ENCODE results near the gene MARVELD1.
"Not testable (repeated sequence)": the region's sequence is repeated elsewhere in the genome, so short reads cannot be mapped to it uniquely, and the experiment has no call there.

MARVELD1 gene

DNA sequence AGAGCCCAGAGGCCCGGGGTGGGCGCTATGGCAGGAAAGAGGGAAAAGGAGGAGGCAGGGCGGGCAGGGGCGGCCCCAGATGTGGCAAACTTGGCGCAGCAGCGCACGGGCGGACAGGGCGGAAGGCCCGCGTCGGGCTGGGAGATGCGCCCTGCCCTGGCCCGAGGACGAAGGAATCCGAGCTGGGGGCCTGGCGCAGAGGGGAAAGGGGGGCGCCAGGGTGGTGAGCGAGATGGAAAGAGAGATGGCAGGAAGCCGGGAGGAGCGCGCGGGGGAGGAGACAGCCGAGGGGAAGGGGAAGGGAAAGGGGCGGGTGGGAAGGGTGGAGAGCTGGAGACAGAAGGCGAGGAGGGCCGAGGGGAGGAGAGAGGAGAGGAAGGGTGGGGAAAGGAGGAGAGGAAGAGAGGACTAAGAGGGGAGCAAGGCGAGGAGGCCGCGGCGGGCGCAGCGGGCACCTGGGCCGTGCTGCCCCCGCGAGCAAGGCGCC is at the start of gene MARVELD1:
TSS of gene MARVELD1 (plus strand) at position 392 of the 487 bp plus-strand sequence. CDS start 147 bp downstream, outside the sequence.
- DNase-seq, result no peak

DNA sequence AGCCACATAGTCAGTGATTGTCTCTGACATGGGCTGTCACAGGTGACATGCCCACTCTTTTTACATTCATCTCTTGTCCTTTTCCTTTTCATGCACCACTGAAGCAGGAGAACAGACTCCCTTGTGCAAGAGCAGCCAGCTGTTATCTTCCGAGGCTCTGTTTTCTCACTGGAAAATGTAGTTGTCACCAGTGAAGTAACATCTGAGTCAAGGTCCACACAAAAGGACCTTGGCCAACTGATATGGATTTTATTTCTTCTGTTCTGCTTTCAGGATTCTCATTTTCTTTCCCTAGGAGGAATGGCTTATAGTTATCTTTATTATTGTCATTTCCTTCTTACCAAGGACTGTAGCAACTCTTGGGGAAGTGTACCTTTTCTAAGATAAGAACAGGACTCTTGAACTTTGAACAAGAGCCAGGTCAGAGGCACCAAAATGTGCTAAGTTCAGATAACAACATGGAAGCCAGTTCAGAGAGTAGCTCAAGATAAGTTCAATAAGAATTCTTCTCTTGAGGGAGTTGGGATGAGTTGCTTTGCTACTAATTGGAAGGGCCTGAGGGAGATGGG is 49.2 kb upstream of the MARVELD1 start:
- DNase-seq, result no peak

DNA sequence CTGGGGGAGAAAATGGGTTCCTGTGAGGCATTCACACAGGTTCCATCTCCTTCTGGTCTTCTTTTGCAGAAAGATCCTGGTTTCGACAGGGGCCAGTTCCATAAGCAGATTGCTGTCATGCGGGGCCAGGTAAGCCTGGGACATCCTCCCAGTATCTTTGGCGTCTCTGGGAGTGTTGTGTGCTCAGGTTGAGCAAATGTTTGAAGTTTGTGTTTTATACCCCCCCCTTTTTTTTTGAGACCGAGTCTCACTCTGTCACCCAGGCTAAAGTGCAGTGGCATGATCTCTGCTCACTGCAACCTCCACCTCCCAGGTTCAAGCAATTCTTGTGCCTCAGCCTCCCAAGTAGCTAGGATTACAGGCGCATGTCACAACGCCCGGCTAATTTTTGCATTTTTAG is 46.5 kb upstream of the MARVELD1 start:
- DNase-seq, result no peak

DNA sequence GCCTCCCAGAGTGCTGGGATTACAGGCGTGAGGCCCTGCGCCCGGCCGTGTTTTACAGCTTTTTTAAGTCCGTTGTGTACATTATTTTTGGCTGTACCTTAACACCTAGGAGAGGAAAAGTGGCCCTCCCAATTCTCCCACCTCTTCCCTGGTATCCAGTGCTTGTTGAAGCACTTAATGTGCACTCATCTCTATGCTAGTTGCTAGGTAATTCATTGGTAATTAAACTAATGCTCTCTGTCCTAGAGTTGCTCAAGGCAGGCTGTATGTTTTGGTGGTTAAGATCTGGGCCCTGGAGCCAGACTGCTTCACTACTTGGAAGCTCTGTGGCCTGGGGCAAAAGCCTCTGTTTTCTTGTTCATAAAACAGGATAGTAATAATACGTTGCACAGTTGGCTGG is 46.1 kb upstream of the MARVELD1 start:
- DNase-seq, result no peak

DNA sequence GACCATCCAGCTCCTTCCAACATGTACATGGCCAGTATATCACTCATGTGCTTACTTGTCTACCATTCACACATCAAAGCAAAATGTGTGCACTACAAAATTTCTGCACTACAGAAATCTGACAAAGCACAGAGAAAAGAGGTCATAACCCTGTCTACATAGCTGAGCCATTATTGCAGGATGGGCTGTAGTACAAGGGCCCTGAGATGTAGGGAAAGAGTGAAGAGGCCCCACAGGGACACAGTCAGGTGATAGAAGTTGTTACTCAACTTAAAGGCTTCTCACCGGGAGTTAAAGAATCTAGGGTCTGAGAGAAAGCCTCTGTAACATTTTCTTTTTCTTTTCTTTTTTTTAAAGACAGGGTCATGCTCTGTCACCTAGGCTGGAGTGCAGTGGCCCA is 44.0 kb upstream of the MARVELD1 start:
- DNase-seq, result no peak

DNA sequence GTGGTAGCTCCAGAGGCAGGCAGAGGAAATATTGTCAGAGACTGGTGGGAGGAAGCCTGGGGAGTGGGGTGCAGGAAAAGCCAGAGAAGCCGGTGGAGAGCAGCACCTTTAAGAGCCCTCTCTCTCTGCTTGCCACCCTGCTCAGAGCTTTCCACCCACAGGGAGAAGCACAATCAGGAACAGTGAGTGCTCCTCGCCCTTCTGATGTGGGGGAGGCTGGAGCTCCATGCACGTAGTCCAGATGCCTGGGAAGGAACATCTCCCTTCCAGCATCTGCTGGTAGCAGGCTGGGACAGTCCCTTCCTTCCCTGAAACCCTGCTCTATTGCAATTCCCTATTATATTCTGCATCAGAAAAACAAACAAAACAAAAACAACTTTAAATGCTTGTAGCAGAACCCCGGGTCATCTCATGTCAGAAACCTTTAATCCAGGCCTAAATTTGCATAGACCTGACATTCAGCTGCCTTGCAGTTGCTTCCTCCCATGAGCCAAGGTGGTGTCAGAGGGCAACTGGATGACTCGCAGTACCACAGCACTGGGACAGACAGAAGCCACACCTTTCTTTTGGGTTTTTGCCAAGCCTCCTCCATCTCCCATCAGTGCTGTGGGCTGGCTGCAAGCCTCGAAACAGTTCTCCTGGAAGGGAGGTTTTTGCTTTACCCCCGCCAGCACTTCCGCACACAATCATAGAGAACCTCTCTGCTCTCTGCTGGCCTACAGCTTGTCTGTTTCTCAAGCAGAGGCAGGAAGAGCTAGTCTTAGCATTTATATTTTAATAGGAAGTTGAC is 39.6 kb upstream of the MARVELD1 start:
- DNase-seq, result no peak

DNA sequence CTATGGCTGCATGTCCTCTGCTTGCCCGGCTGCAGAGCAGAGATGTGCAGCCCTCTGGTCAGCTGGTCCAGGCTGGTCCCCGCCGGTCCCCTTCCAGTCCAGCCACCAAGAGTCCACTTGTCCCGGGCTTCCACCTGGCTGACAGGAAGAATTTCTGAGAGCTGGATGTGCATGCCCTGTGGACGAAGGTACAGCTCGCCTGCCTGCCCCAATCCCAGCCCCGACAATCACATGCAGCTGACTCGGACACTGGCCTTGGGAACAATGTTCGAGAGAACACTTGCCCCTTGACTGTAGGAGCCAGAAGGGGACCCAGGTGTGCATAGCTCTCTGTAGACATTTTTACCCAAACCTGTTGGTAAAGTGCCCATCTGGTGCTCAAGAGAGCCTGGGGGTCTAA is 38.3 kb upstream of the MARVELD1 start:
- DNase-seq, result no peak

DNA sequence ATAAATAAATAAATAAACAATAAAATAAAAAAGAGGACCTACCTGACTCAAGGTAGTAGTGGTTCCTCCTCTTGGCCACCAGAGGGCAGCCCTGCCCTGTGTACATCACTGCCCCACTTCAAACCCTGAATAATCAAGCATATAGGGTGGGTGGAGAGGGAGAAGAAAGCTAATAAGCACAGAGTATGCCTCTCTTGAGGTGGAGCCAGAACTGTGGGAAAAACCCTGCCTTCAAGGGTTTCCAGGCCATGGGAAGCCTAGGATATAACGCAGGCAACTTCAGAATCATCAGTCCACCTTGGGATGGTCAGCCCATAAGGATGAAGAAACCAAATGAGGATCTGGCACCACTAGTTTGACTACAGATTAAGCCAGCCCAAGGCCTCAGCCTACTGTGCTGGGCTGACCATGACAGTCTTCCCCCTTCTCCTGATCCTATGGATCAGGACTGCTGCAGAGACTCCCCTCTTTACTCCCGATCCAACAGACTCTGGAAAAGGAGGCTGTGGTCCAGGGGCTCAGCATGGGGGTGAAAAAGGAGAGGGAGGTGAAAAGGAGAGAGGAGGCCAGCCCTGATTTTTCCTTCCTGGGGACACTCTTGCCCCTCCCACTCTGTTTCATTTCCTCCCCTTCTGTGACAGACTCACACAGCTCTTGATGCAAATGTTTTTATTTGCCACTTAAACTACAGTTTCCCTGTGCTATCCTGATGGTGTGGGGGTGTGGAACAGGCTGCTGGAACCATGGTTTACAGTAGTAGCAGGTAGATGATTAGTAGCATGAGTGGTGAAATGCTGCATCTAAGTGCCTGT is 36.6 kb upstream of the MARVELD1 start:
- peak; percentile 25 for DNase-seq

DNA sequence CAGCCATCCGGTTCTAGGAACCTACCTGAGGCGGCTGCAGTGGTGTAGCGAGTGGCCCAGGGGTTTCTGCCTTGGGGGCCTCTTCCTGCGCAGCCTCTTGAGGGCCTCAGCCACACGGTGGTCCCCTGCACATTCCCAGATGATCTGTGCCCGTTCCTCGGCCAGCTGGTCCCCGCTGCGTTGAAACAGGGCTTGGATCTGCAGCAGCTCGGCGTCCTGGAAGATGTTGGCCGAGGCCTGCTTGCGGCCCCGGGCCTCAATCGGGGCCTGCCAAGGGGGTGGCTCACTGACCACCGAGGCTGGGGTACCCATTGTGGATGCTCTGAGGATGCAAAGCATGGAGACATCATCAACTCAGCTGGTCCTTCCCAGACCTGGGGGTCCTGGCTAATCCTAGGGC is 33.9 kb upstream of the MARVELD1 start:
- DNase-seq, result no peak

DNA sequence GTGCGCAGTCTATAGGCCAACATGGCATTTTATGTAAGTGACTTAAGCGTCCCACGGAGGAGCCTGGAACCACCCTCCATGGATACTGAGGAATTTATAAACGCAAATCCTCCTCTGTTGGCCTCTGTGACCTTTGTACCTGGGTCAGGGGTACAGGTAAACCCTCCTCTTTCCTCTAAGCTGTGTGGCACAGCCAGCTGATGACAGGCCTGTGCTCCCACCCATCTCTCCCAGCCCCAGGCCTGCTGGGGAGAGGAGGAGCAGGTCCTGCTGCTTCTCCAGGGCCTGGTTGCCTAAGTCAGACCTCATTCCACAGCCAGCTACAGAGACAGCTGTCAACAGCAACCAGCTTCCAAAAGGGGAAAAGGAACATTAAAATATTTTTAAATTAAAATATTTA is 31.5 kb upstream of the MARVELD1 start:
- DNase-seq, result no peak

DNA sequence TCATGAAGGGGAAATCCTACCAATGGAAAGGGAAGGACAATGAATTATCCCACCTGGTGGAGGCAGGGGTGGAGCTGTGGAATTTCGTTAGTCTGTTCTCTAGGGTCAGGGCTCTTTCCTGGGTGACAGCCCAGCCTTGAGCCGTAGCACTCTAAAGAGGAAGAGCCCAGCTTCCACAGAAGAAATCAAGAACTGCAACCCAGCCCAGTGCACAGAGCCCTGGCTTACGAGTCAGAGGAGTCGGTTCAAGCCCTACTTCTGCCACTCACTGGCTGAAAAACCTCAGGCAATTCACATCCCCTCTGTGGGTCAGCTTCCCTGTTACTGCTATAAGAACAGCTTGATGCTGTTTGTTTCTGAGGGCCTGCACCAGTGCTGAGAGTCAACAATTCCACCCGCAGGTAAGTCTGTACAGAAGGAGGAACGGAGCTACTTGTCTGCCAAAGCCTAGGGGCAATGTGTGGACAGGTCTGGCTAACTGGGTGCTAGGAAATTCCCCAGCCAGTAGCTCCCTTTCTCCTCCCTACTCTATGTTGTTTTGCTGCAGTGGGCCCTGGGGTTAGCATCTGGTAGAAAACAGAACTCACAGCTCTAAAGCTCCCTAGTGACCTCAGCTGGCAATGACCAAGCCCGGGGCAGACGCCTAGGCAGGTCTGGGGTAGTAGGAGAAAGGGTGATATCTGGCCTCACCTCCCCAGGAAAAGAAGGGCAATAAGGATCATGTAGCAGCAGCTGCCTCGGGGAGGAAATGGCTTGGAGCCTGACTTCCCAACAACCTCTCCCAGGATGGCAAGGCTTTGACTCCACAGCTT is 29.8 kb upstream of the MARVELD1 start:
- DNase-seq, result no peak

DNA sequence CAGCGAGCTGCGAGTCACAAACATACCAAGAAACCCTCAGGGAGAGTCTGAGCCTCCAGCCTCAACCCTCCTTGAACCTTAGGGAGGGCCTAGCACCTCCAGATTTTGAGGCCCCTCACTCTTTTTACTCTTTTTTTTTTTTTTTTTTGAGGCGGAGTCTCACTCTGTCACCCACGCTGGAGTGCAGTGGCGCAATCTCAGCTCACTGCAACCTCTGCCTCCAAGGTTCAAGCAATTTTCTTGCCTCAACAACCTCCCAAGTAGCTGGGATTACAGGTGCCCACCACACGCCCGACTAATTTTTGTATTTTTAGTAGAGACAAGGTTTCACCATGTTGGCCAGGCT is 29.2 kb upstream of the MARVELD1 start:
- DNase-seq, result not testable (repeated sequence)

DNA sequence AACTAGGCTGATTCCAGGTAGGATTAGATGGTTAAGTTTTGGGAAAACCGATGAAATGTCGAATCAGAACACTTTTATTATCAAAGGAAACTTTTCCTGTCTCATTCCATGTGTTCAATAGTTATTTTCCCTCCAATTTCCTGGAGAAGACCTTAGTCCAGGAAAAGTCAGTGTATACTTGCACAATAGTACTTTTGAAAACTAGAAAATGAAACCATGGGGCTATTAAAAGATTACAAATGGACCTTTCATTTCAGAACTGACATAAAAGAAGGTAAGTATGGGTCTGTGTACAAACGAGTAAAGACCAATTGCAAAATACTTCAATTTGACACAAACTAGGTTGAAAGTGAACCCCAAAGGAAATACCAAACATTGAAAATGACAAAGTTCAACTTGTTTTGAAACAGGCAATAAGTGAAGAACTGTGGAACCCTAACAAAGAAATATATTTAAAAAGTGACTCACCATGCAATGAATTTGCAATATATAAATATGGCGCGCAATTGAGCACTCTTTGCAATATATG is 28.6 kb upstream of the MARVELD1 start:
- DNase-seq, result no peak

DNA sequence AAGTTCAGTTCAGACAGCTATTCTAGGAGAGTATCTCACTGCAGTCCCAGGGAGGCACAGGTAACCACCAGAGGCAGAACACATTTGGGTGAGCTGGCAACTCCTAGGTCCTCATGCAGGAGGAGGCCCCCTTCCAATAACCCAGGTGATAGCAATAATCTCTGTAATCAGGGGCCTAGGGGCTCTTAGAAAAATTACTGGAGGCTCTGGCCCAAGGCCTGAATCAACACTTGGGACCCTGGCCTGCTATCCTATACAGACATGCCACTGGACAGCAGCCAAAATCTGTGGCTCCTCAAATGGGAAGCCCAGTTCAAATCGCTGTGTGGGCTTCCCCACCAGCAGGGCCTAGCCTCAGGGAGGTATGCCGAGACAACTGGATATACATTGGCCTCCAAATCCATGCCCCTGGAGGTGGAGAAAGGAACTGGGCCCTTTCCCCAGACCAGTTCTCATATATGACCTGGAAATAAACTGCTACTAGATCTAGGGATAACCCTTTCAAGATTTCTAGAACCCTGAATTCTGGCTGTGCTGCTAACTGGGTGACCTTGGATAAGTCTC is 28.1 kb upstream of the MARVELD1 start:
- DNase-seq, result no peak

DNA sequence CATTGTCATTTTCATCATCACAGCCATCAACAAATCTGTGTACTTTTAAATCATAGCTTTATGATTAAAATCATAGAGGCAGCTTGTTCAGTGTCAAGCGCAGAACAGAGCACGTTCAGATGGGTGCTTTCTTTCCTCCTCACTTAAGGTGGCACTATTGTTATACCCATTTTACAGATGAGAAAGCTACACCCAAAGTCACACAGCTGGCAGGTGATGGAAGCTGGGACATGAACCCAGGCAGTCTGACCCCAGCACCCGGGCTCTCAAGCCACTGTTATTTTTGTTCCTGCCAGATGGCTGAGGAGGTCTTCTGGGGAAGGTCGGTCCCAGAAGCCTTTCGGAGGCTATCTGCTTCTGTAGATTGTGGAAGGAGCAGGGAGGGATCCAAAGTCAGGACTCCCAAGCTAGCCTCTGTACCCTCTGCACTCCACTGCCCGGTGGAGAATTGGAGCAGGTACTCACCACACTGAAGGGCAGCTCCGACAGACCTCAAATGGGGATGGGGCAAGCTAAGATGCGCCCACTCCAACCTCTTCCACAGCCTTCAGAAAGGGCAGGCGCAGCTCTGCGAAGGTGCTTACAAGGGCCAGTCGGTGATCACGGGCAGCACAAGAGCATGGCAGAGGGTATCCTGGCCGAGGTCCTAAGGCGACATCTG is 27.1 kb upstream of the MARVELD1 start:
- DNase-seq, result no peak

DNA sequence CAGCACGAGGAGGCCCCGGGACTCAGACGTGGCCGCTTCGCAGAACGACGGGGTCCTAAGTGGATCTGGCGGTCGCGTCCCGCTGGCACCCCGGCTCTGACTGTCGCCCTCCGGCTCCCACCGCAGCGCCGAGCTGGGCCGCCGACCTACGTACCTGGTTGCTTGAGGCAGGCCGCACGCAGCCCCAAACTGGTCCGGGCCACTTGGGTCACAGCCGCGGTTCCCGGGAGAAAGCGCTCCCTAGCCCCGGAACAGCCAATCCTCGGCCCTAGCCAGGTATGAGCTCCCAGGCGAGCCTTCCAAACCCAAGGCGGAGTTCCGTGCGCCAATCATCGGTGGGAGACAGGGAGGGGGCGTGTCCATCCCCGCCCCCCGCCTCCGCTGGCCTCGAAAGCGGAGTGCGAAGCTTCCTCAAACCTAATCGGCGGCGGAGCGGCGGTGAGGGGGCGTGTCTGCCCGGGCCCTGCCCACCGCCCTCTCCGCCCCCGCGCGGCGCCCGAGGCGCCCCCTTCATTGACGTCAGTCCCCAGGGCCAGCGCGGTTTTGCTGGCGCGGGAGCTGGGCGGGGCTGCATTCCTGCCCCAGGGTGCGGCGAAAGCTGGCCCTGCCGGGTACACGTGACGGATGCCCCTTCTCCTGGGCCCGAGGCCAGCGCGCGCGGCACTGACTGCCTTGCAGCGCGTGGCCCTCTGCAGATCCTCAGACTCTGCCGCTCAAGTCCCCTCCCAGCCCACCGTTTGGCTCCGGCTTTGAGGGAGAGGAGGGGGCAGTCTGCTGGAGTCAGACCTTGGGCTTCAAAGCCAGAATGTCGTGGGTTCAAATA is 26.4 kb upstream of the MARVELD1 start, which contains the start of gene AVPI1:
TSS of gene AVPI1 (minus strand) at position 280 of the 823 bp plus-strand sequence. CDS start 7,336 bp downstream, outside the sequence.
- DNase-seq, result peak; percentile 96

DNA sequence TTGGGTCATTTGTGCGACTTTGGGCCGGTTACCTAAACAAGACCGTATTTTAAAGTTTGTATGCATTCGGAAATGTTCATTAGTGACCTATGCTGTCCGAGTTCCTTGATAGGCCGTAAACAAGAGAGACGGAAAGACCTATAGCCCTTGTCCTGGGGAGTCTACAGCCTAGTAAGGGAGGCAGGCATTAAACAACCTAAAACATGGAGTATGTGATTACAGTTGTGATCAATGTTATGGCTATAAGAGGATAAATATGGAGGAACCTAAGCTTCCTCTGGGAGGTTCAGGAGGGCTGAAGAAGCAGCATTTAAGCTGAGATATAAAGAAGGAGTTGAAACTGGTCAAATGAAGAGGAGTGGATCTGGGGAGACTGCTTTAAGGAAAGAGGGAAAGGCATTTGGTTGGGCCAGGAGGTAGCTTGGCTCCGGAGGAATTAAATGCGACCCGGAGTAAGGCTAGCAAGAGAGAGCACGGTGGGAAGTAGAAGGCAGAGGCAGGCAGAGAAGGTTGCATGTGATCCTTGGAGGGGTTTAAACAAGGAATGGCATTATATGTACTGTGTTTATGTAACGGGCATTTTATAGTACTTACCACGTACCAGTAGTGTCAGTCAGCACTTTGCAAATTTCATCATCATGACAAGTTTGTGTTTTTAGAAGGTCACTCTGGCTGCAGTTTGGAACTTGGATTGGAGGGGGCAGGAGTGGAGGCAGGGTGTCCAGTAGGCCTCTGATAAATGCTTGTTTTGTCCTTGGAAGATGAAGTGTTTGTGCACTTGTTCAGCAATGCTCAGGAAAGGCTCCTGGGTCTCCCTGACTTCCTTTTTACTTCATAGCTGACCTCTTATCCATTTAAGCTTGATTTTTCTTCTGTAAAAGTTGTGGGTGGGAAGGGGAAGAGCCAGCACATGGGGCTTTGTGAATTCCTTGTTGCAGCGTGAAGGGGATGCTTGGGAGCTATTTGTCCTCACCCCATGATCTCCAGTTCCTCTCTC is 25.4 kb upstream of the MARVELD1 start:
- DNase-seq, result no peak

DNA sequence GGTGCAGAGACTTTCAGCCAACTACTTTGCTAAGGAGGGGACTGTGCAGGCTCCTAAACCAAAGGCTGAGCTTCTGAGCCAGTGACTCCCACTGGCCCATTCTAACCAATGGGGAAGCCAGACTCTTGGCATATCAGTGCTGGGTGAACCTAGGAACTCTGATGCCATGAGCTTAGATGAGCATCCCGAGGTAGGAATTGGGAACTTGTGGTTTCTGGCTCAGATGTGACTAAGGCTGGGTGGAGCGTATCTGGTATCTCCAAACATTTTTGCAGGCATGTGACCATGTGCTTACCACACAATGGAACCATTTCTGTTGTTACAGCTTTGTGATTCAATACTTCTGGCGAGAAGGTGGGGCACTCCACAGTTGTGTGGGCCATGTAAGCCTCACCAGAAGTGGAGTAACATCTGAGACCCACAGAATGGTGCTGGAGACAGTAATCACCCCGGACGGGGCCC is 23.9 kb upstream of the MARVELD1 start:
- no peak for DNase-seq

DNA sequence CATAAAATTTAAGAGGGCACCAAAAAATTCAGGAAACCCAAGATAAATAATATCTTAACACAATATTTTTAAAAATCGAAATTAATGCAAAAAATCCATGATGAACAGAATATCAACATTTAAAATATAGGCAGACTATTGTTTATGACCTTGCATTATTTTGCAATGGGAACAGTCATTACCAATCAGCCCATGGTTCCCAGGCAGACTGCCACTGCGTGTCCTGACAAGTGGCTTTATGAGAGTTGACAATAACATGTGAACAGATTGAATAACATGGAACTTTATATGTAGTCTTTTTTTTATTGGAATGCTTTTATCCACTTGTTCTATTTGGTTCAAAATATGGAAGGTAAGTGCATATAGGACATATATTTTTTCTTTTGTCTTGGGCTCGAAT is 23.4 kb upstream of the MARVELD1 start:
- DNase-seq, result no peak
